Smooth muscle cell (in vitro differentiated cells): ENCODE data around the gene METTL27. TPM values are rescaled to one million over a fixed set of nuclear protein-coding genes. Genes with fewer than 3 reads are reported as not detected.

ENCODE experiments used
- DNase-seq: peaks from one replicate; lab custom pipeline; 2025; ENCODE audit not compliant: unreplicated experiment; lab: John Stamatoyannopoulos, UW
- H2AFZ ChIP-seq: fragments of 200-600 bp; sonication (generic); 2 replicates; pipeline ENCODE4 v1.6.0; 2016; ENCODE audit warnings: antibody characterized with exemption, low read depth, mild to moderate bottlenecking
- H3F3A ChIP-seq: fragments of 200-600 bp; sonication (generic); 2 replicates; pipeline ENCODE4 v1.6.0; 2017; ENCODE audit warnings: antibody characterized with exemption, low read depth
- H3K27ac ChIP-seq: fragments of 200-600 bp; sonication (generic); 2 replicates; pipeline ENCODE4 v1.5.1; 2016; ENCODE audit warnings: low read depth, mild to moderate bottlenecking
- H3K27me3 ChIP-seq: fragments of 200-600 bp; sonication (generic); 2 replicates; pipeline ENCODE4 v1.6.1; 2016; ENCODE audit warnings: low read depth, mild to moderate bottlenecking
- H3K36me3 ChIP-seq: fragments of 200-600 bp; sonication (generic); 2 replicates; pipeline ENCODE4 v1.5.1; 2016; ENCODE audit warnings: low read depth
- H3K4me1 ChIP-seq: fragments of 200-600 bp; sonication (generic); 2 replicates; pipeline ENCODE4 v1.5.1; 2016; ENCODE audit warnings: low read depth
- H3K4me2 ChIP-seq: fragments of 200-600 bp; sonication (generic); 2 replicates; pipeline ENCODE4 v1.6.0; 2016; ENCODE audit warnings: mild to moderate bottlenecking
- H3K4me3 ChIP-seq: fragments of 200-600 bp; sonication (generic); 2 replicates; pipeline ENCODE4 v1.5.1; 2016; ENCODE audit warnings: mild to moderate bottlenecking
- H3K79me2 ChIP-seq: fragments of 200-600 bp; sonication (generic); 2 replicates; pipeline ENCODE4 v1.6.0; 2016; ENCODE audit warnings: low read depth, mild to moderate bottlenecking
- H3K9ac ChIP-seq: fragments of 200-600 bp; sonication (generic); 2 replicates; pipeline ENCODE4 v1.6.0; 2016; ENCODE audit warnings: low read depth
- H3K9me3 ChIP-seq: fragments of 200-600 bp; sonication (generic); replicated peaks from 2 replicates; pipeline ENCODE4 v1.5.1; 2016; ENCODE audit warnings: low read depth
- H4K20me1 ChIP-seq: fragments of 200-600 bp; sonication (generic); 2 replicates; pipeline ENCODE4 v1.6.0; 2016; ENCODE audit warnings: low read depth
- CTCF ChIP-seq: fragments of 200-600 bp; sonication (generic); IDR thresholded peaks from 2 replicates; pipeline ENCODE4 v1.5.1; 2017; ENCODE audit warnings: borderline replicate concordance, mild to moderate bottlenecking, antibody characterized with exemption; ENCODE audit not compliant: insufficient read depth, poor library complexity, severe bottlenecking
- WGBS: methylation state at CpG from one replicate; pipeline ENCODE4 v1.1.7; 2016; ENCODE audit warnings: low lambda C conversion rate; 5-methylcytosine and 5-hydroxymethylcytosine counted together
- polyA plus RNA-seq: library from polyadenylated mRNA; unstranded; fragments of >200 nt; fragmentation: Nextera tagmentation; extraction: Ambion mirVana; gene quantifications from 2 replicates; pipeline ENCODE4 v1.2.1, GENCODE V29; 2016
- total RNA-seq: library from RNA; depleted of rRNA; stranded (reverse); fragments of >200 nt; gene quantifications from 2 replicates; pipeline ENCODE4 v1.2.3, GENCODE V29; 2014

Gene METTL27
- total and polyA plus RNA-seq, 2 experiments from 2014 or later: 0.54 to 4.1 TPM

GRCh38 chr7:73864981-73865711 lies 22.8 kb upstream of the METTL27 start:
- Histone ChIP-seq H3K27me3 (no peaks in the 10 kb centered on the region), H3K9ac (no peak overlapping the region), H3K4me1 (no peaks in the 10 kb centered on the region), H3K79me2 (no peaks in the 10 kb centered on the region), H3K27ac (no peak overlapping the region), H3F3A (no peaks in the 10 kb centered on the region), H2AFZ (no peak overlapping the region), H3K9me3 (no peaks in the 10 kb centered on the region), H4K20me1 (no peaks in the 10 kb centered on the region), H3K36me3 (no peaks in the 10 kb centered on the region), H3K4me3 (no peak overlapping the region), H3K4me2 (no peak overlapping the region)
- 80% methylated on average over 8 of the region's 8 CpGs for WGBS
- no peak for DNase-seq
- no peak for TF ChIP-seq CTCF

- Histone ChIP-seq H3K9ac (no peak overlapping the region), H3K27me3 (peaks cover 8% of the 10 kb centered on the region), H3K4me3 (no peak overlapping the region), H3F3A (no peaks in the 10 kb centered on the region), H4K20me1 (no peaks in the 10 kb centered on the region), H2AFZ (no peak overlapping the region), H3K4me2 (no peak overlapping the region), H3K27ac (no peak overlapping the region), H3K4me1 (no peaks in the 10 kb centered on the region), H3K36me3 (no peaks in the 10 kb centered on the region), H3K9me3 (no peaks in the 10 kb centered on the region), H3K79me2 (no peaks in the 10 kb centered on the region)
- no peak for TF ChIP-seq CTCF
- 93% methylated on average over 12 of the region's 12 CpGs for WGBS
- no peak for DNase-seq
These were observed 19.0 kb upstream of the METTL27 start for GRCh38 chr7:73861305-73861704.

- H3K27ac ChIP-seq: no peak within 1 kb of the TSS
- H3K9ac ChIP-seq: no peak within 1 kb of the TSS
- TF ChIP-seq CTCF: no peak
- H3K4me1 ChIP-seq: no peaks in the 10 kb centered on the region
- H3K9me3 ChIP-seq: no peaks in the 10 kb centered on the region
- H3K4me3 ChIP-seq: no peak within 1 kb of the TSS
- no peak within 1 kb of the TSS for H3K4me2 ChIP-seq
- peaks cover 8% of the 10 kb centered on the region for H3K27me3 ChIP-seq
- DNase-seq: no peak
- H3K79me2 ChIP-seq: no peaks in the 10 kb centered on the region
- 92% methylated on average over 11 of the region's 11 CpGs for WGBS
- H2AFZ ChIP-seq: no peak within 1 kb of the TSS
- H4K20me1 ChIP-seq: no peaks in the 10 kb centered on the region
- no peaks in the 10 kb centered on the region for H3F3A ChIP-seq
- H3K36me3 ChIP-seq: no peaks in the 10 kb centered on the region
These were observed 18.5 kb upstream of the METTL27 start, which contains the start of gene TMEM270 for GRCh38 chr7:73860859-73861258. TSS of gene TMEM270 (plus strand) at chr7:73861159. CDS start at chr7:73861195, 36 bp downstream.

- Histone ChIP-seq H3K27me3 (peaks cover 8% of the 10 kb centered on the region), H3K79me2 (no peaks in the 10 kb centered on the region), H4K20me1 (no peaks in the 10 kb centered on the region), H3K4me1 (no peaks in the 10 kb centered on the region), H3F3A (no peaks in the 10 kb centered on the region), H3K4me3 (no peak overlapping the region), H3K27ac (no peak overlapping the region), H3K9me3 (no peaks in the 10 kb centered on the region), H3K9ac (no peak overlapping the region), H3K36me3 (no peaks in the 10 kb centered on the region), H3K4me2 (no peak overlapping the region), H2AFZ (no peak overlapping the region)
- no peak for TF ChIP-seq CTCF
- 87% methylated on average over 2 of the region's 2 CpGs for WGBS
- DNase-seq: no peak
These were observed 16.5 kb upstream of the METTL27 start for GRCh38 chr7:73858807-73859206.
